GM06990 (cell line): ENCODE results near the gene PLEKHA6.

Experiments used
- DNase-seq: peaks from one replicate; pipeline ENCODE4 v3.0.0-alpha.2; 2011; ENCODE audit not compliant: insufficient read length; ENCODE audit errors: extremely low read depth
- H3K27me3 ChIP-seq: replicated peaks from 2 replicates; pipeline ENCODE4 v1.6.0; 2011; ENCODE audit warnings: low read length; ENCODE audit not compliant: control insufficient read depth, insufficient read depth
- H3K36me3 ChIP-seq: 2 replicates; pipeline ENCODE4 v1.5.1; 2011; ENCODE audit warnings: low read length; ENCODE audit not compliant: control insufficient read depth, insufficient read depth
- H3K4me3 ChIP-seq: replicated peaks from 2 replicates; pipeline ENCODE4 v1.5.1; 2011; ENCODE audit warnings: low read depth, mild to moderate bottlenecking, control low read depth, low read length
- CTCF ChIP-seq: IDR thresholded peaks from 2 replicates; pipeline ENCODE4 v1.5.1; 2011; ENCODE audit warnings: low read length, control low read depth, mild to moderate bottlenecking, inconsistent platforms; ENCODE audit not compliant: insufficient read depth, poor library complexity, severe bottlenecking

The PLEKHA6 gene

GRCh38 chr1:204227996-204228785 is 131.5 kb downstream of the PLEKHA6 start:
- DNase-seq, result no peak
- Histone ChIP-seq H3K36me3 (no peaks in the 10 kb centered on the region), H3K27me3 (no peaks in the 10 kb centered on the region; the same call in 1 of the 2 replicates)

GRCh38 chr1:204227351-204227750 is 132.4 kb downstream of the PLEKHA6 start:
- no peak for DNase-seq
- H3K36me3 ChIP-seq, result no peaks in the 10 kb centered on the region
- no peak for TF ChIP-seq CTCF

More at GRCh38 chr1:204227996-204228785, 131.5 kb downstream of the PLEKHA6 start:
- TF ChIP-seq CTCF, result no peak
- no peak overlapping the region for H3K4me3 ChIP-seq

GRCh38 chr1:204225841-204226735 is 133.6 kb downstream of the PLEKHA6 start:
- Histone ChIP-seq H3K27me3 (no peaks in the 10 kb centered on the region; the same call in 1 of the 2 replicates), H3K4me3 (no peak overlapping the region), H3K36me3 (no peaks in the 10 kb centered on the region)
- no peak for TF ChIP-seq CTCF
- DNase-seq, result no peak

More at GRCh38 chr1:204227351-204227750, 132.4 kb downstream of the PLEKHA6 start:
- H3K27me3 ChIP-seq, result no peaks in the 10 kb centered on the region; the same call in 1 of the 2 replicates
- H3K4me3 ChIP-seq, result no peak overlapping the region

- Histone ChIP-seq H3K27me3 (no peaks in the 10 kb centered on the region), H3K36me3 (no peaks in the 10 kb centered on the region), H3K4me3 (no peak overlapping the region)
- no peak for DNase-seq
- TF ChIP-seq CTCF, result no peak
These were observed 135.1 kb downstream of the PLEKHA6 start for GRCh38 chr1:204224655-204225054.

- Histone ChIP-seq H3K4me3 (no peak overlapping the region), H3K27me3 (no peaks in the 10 kb centered on the region), H3K36me3 (no peaks in the 10 kb centered on the region)
- no peak for DNase-seq
- TF ChIP-seq CTCF, result no peak
These were observed 136.4 kb downstream of the PLEKHA6 start for GRCh38 chr1:204223129-204223860.
